Fibroblast of lung (primary cell): Measurements from ENCODE around the gene FTL. TPM values are rescaled to one million over a fixed set of nuclear protein-coding genes. Genes with fewer than 3 reads are reported as not detected.

Source experiments
- DNase-seq, 2 donors: peaks; one replicate each; pipeline versions ENCODE4 v3.0.0 to v3.0.0-alpha.2; 2010; ENCODE audit warnings: low read depth in 2 of 2
- H2AFZ ChIP-seq: 2 replicates; pipeline ENCODE4 v1.5.1; 2012; ENCODE audit warnings: low read length, control low read depth, inconsistent platforms
- H3K27ac ChIP-seq: 2 replicates; pipeline ENCODE4 v1.5.1; 2011; ENCODE audit warnings: low read length, control low read depth; ENCODE audit not compliant: insufficient read depth
- H3K27me3 ChIP-seq: 2 replicates; pipeline ENCODE4 v1.5.1; 2011; ENCODE audit warnings: mild to moderate bottlenecking, low read length; ENCODE audit not compliant: control insufficient read depth, insufficient read depth
- H3K36me3 ChIP-seq: 2 replicates; pipeline ENCODE4 v1.5.1; 2011; ENCODE audit warnings: low read length; ENCODE audit not compliant: control insufficient read depth, insufficient read depth
- H3K4me1 ChIP-seq: 2 replicates; pipeline ENCODE4 v1.5.1; 2011; ENCODE audit warnings: low read length; ENCODE audit not compliant: control insufficient read depth, insufficient read depth; ENCODE audit errors: extremely low read depth
- H3K4me2 ChIP-seq: 2 replicates; pipeline ENCODE4 v1.5.1; 2011; ENCODE audit warnings: low read length, control low read depth; ENCODE audit not compliant: insufficient read depth; ENCODE audit errors: extremely low read depth
- H3K4me3 ChIP-seq, 4 experiments: fragments of 200-600 bp in 1 of 4; sonication (generic) in 1 of 4; replicated peaks in 1 of 4; 2 replicates each; pipeline ENCODE4 v1.5.1; 2011 to 2016; ENCODE audit warnings: low read length in 4 of 4, low read depth in 3 of 4, mild to moderate bottlenecking in 3 of 4, control low read depth in 2 of 4, inconsistent platforms in 1 of 4, mixed read lengths in 1 of 4; ENCODE audit not compliant: insufficient read depth in 1 of 4; ENCODE audit errors: control extremely low read depth in 1 of 4
- H3K79me2 ChIP-seq: 2 replicates; pipeline ENCODE4 v1.5.1; 2012; ENCODE audit warnings: mild to moderate bottlenecking, low read length, inconsistent platforms; ENCODE audit not compliant: control insufficient read depth, insufficient read depth
- H3K9ac ChIP-seq: 2 replicates; pipeline ENCODE4 v1.5.1; 2011; ENCODE audit warnings: mild to moderate bottlenecking, low read length, control low read depth; ENCODE audit not compliant: insufficient read depth
- H3K9me3 ChIP-seq: 2 replicates; pipeline ENCODE4 v1.5.1; 2012; ENCODE audit warnings: low read depth, low read length; ENCODE audit not compliant: control insufficient read depth, insufficient read depth
- H4K20me1 ChIP-seq: 2 replicates; pipeline ENCODE4 v1.5.1; 2011; ENCODE audit warnings: low read length; ENCODE audit not compliant: control insufficient read depth, insufficient read depth; ENCODE audit errors: extremely low read depth
- CTCF ChIP-seq, 2 donors: IDR thresholded peaks in 1 of 2; conservative IDR thresholded peaks in 1 of 2; 1 replicate in 1 of 2; 2 replicates in 1 of 2; pipeline ENCODE4 v1.5.1; 2011 to 2012; ENCODE audit warnings: low read length in 2 of 2, control low read depth in 1 of 2, inconsistent platforms in 1 of 2, low read depth in 1 of 2, mild to moderate bottlenecking in 1 of 2
- EZH2 ChIP-seq: IDR thresholded peaks from 2 replicates; pipeline ENCODE4 v1.5.1; 2012; ENCODE audit warnings: low read length, control low read depth, mild to moderate bottlenecking; ENCODE audit errors: missing control alignments
- polyA plus RNA-seq, 2 donors: library from polyadenylated mRNA; depleted of rRNA in 1 of 2; stranded (reverse) in 1 of 2; unstranded in 1 of 2; fragments of >200 nt; gene quantifications; 2 replicates each; pipeline ENCODE4 v1.2.1, GENCODE V29; 2011 to 2012; ENCODE audit warnings: missing spikeins in 1 of 2
- total RNA-seq: library from RNA; depleted of rRNA; stranded (reverse); fragments of >200 nt; gene quantifications from 2 replicates; pipeline ENCODE4 v1.2.1, GENCODE V29; 2014

The FTL gene
- total and polyA plus RNA-seq, 2 donors (not counting 1 experiment from before 2014, with no cell fraction given): 1,844 to 6,440 TPM

GRCh38 chr19:49009828-49010227 lies 44.7 kb downstream of the FTL start:
- no peak overlapping the region for H2AFZ ChIP-seq
- H4K20me1 ChIP-seq: no peaks in the 10 kb centered on the region
- H3K27ac ChIP-seq: no peak overlapping the region
- H3K79me2 ChIP-seq: no peaks in the 10 kb centered on the region
- no peak overlapping the region for H3K9ac ChIP-seq
- H3K4me1 ChIP-seq: no peaks in the 10 kb centered on the region
- TF ChIP-seq CTCF (conservative IDR thresholded peaks at IDR 0.05 in 1 of 2, IDR thresholded peaks at IDR 0.05 in 1 of 2; ENCODE audit: low read depth in 1 of 2, low read length in 2 of 2) (no peak), EZH2 (no peak)
- no peak for DNase-seq
- no peaks in the 10 kb centered on the region for H3K27me3 ChIP-seq
- no peak overlapping the region for H3K4me3 ChIP-seq
- no peak overlapping the region for H3K4me2 ChIP-seq
- H3K36me3 ChIP-seq: peaks cover 32% of the 10 kb centered on the region
- no peaks in the 10 kb centered on the region for H3K9me3 ChIP-seq

- no peak overlapping the region for H2AFZ ChIP-seq
- H3K9ac ChIP-seq: no peak overlapping the region
Measured at GRCh38 chr19:49010453-49010852, 45.3 kb downstream of the FTL start.

GRCh38 chr19:49011194-49011593 lies 46.1 kb downstream of the FTL start:
- Histone ChIP-seq H3K4me2 (no peak overlapping the region), H3K4me3 (no peak overlapping the region), H3K79me2 (no peaks in the 10 kb centered on the region), H3K4me1 (no peaks in the 10 kb centered on the region), H3K27me3 (no peaks in the 10 kb centered on the region), H4K20me1 (no peaks in the 10 kb centered on the region), H3K9me3 (no peaks in the 10 kb centered on the region), H2AFZ (no peak overlapping the region), H3K36me3 (peaks cover 32% of the 10 kb centered on the region), H3K9ac (no peak overlapping the region), H3K27ac (no peak overlapping the region)
- DNase-seq: no peak
- no peak for TF ChIP-seq CTCF (conservative IDR thresholded peaks at IDR 0.05 in 1 of 2, IDR thresholded peaks at IDR 0.05 in 1 of 2; ENCODE audit: low read depth in 1 of 2, low read length in 2 of 2)
- TF ChIP-seq EZH2: no peak

More at GRCh38 chr19:49010453-49010852, 45.3 kb downstream of the FTL start:
- no peak for DNase-seq
- H3K36me3 ChIP-seq: peaks cover 29% of the 10 kb centered on the region
- H3K4me3 ChIP-seq: no peak overlapping the region
- no peaks in the 10 kb centered on the region for H3K9me3 ChIP-seq
- no peaks in the 10 kb centered on the region for H3K4me1 ChIP-seq
- no peaks in the 10 kb centered on the region for H3K27me3 ChIP-seq
- H3K4me2 ChIP-seq: no peak overlapping the region
- no peaks in the 10 kb centered on the region for H3K79me2 ChIP-seq
- H3K27ac ChIP-seq: no peak overlapping the region
- no peak for TF ChIP-seq CTCF (conservative IDR thresholded peaks at IDR 0.05 in 1 of 2, IDR thresholded peaks at IDR 0.05 in 1 of 2; ENCODE audit: low read depth in 1 of 2, low read length in 2 of 2)
- no peak for TF ChIP-seq EZH2
- no peaks in the 10 kb centered on the region for H4K20me1 ChIP-seq
